Pancreas (tissue), 10 donors: ENCODE measurements around the gene TGFB2. TPM values are rescaled to one million over a fixed set of nuclear protein-coding genes. Genes with fewer than 3 reads are reported as not detected.

ENCODE experiments used
- ATAC-seq, 4 donors: fragments of 200-7000 bp; cut with Tn5 transposase; one replicate each; pipeline versions ENCODE4 v1.8.0 to v1.9.1; 2020; ENCODE audit warnings: mild to moderate bottlenecking in 4 of 4, moderate library complexity in 4 of 4
- DNase-seq, 6 donors: peaks; one replicate each; pipeline ENCODE4 v3.0.0-alpha.2; 2020
- FAIRE-seq: peaks from 2 replicates; lab custom pipeline; 2012; peaks lifted over from hg19 to GRCh38; lab: Jason Lieb, UNC
- H3K27ac ChIP-seq, 4 donors: fragments of 200-600 bp; sonication (generic); 1 replicate in 3 of 4; 2 replicates in 1 of 4; pipeline versions ENCODE4 v1.5.0 to v1.8.0; 2020
- H3K27me3 ChIP-seq, 4 donors: fragments of 200-600 bp; one replicate each; pipeline ENCODE4 v1.8.0; 2021
- H3K36me3 ChIP-seq, 3 donors: fragments of 200-600 bp; sonication (generic) in 1 of 3; one replicate each; pipeline versions ENCODE4 v1.5.0 to v1.8.0; 2020 to 2021
- H3K4me1 ChIP-seq, 3 donors: fragments of 200-600 bp; one replicate each; pipeline ENCODE4 v1.8.0; 2021
- H3K4me3 ChIP-seq, 4 donors: fragments of 200-600 bp; sonication (generic) in 2 of 4; one replicate each; pipeline versions ENCODE4 v1.5.0 to v1.8.0; 2020 to 2021
- H3K9me3 ChIP-seq, 4 donors: fragments of 200-600 bp; one replicate each; pipeline ENCODE4 v1.8.0; 2021
- WGBS, 2 donors: extraction: QIAGEN DNeasy Blood & Tissue Kit; methylation state at CpG; one replicate each; pipeline ENCODE4 v1.1.7; 2013; 5-methylcytosine and 5-hydroxymethylcytosine counted together
- intact Hi-C, 3 donors: fragments of 100-400 bp; cut with DNase I; formaldehyde crosslinking; loops; one replicate each; pipeline versions ENCODE4 v1.11.1 to v1.14.2; 2022
- polyA plus RNA-seq, 2 donors: library from polyadenylated mRNA; stranded (reverse); fragments of 200-250 nt; gene quantifications; one replicate each; pipeline ENCODE4 v1.2.3, GENCODE V29; 2013
- total RNA-seq, 6 donors: library from RNA; stranded (reverse); fragmentation: NEBNext Ultra II Directional in 4 of 6; extraction: Animal tissue kit (Norgen Biotek cat#: 25700) in 4 of 6; gene quantifications; one replicate each; pipeline versions ENCODE4 v1.2.1 to v1.2.4, GENCODE V29; 2021 to 2023
- TF ChIP-seq, protein P1 (sequence below), 4 donors: fragments of 200-600 bp; sonication (generic) in 3 of 4; IDR thresholded peaks; one replicate each; pipeline versions ENCODE4 v1.5.0 to v1.8.0; 2021; ENCODE audit warnings: antibody characterized with exemption in 4 of 4
- donor health status: healthy with polysubstance abuse.
- donor health status: DM: no; HTN: no; CAD: no; lungs with moderate emphysema.
- donor health status: DM: no; HTN: no; CAD: no.
- donor health status: control.
- donor health status: control.
- donor health status: Bipolar disorder and iron deficiency.
- donor health status: DM: yes; HTN: yes; CAD: no.
- donor health status: DM: no; HTN: no; CAD: no.
- donor health status: DM: no; HTN: no; CAD: no.
- donor health status: DM: yes; HTN: yes; CAD: no.

Gene TGFB2
- total and polyA plus RNA-seq, 8 donors: 1.6 to 20.3 (median 2.9) TPM

DNA sequence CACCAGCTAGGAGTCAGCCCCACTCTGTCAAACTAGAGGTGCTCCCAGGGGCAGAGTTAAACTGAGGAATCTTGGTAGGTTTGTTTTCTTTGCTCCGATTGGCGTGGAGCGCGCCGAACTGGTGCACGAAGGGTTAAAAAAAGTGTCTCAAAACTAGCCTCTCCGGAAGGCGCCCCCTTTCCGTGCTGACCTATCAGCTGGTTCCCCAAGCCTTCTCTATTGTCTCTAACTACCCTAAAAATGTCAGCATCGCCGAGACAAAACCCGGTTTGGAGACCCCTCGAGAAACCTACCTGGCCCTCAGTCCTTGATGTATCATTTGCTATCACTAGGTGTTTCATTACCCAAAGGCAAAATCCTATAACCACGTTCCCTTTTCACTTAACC, 2.2 kb downstream of the TGFB2 start:
- DNase-seq (peak in 1 of 6 donors; percentile 33), FAIRE-seq (no peak), ATAC-seq (peak; percentile 5 to 20 (median 12))
- H3K27me3 ChIP-seq: no peaks in the 10 kb centered on the region
- WGBS, 2 donors: 2% methylated on average over 14 of the region's 14 CpGs
- H3K36me3 ChIP-seq: no peaks in the 10 kb centered on the region
- H3K4me1 ChIP-seq: peaks cover 0 to 5% (median 0%) of the 10 kb centered on the region in 3 donors
- intact Hi-C loops: no loop called here
- TF ChIP-seq, protein P1, sequence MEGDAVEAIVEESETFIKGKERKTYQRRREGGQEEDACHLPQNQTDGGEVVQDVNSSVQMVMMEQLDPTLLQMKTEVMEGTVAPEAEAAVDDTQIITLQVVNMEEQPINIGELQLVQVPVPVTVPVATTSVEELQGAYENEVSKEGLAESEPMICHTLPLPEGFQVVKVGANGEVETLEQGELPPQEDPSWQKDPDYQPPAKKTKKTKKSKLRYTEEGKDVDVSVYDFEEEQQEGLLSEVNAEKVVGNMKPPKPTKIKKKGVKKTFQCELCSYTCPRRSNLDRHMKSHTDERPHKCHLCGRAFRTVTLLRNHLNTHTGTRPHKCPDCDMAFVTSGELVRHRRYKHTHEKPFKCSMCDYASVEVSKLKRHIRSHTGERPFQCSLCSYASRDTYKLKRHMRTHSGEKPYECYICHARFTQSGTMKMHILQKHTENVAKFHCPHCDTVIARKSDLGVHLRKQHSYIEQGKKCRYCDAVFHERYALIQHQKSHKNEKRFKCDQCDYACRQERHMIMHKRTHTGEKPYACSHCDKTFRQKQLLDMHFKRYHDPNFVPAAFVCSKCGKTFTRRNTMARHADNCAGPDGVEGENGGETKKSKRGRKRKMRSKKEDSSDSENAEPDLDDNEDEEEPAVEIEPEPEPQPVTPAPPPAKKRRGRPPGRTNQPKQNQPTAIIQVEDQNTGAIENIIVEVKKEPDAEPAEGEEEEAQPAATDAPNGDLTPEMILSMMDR (IDR thresholded peaks at IDR 0.05): no peak
- H3K4me3 ChIP-seq: peak overlapping the region; percentile 49 to 62 (median 54)
- H3K27ac ChIP-seq: peak overlapping the region; percentile 31 to 85 (median 69)
- H3K9me3 ChIP-seq: no peaks in the 10 kb centered on the region

DNA sequence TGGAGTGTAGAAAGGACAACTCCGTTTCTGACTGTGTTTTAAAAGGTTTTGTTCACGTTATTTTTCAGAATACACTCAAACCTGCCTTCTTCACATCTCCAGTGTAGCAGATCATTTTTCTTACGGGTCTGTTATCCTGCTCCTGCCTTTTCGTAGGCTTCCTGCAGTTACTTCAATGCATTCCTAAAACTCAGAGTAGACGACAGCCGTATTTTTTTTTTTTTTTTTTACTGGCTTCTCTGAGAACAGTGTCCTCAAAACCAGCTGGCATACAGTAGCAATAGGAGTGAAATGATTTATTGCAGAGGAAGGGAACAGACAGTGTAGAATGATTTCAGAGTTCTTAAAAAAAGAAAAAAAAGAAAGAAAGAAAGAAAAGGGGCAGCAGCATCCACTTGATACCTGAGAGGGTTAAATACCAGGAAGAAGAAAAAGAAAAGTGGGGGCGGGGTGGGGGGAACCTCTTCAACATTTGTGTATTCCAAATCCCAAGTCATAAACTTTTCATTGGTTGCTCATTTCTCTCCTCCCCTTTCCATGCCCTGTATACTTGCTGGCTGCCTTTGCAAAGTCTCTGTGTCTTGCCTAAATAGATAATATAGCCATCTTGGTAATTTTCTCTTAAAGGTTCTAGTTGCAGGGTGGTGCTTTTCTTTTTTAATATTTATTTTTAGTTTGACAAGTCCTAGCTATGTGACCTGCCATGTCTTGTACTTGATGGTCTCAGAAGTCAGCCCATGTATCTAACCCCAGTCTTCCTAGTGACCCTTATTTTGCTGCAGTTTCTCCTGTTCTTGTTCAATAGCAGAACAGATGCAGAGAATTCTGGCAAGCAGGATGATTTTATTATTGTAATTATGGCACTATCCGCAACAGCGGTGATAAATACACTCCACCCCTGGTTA, 2.8 kb downstream of the TGFB2 start:
- TF ChIP-seq, protein P1 (IDR thresholded peaks at IDR 0.05): no peak
- ATAC-seq (peak in 2 of 4 donors; percentile 11 to 23), DNase-seq (no peak), FAIRE-seq (no peak)
- H3K9me3 ChIP-seq: no peaks in the 10 kb centered on the region
- no peaks in the 10 kb centered on the region for H3K27me3 ChIP-seq
- WGBS, 2 donors: 11 to 12% methylated on average over 9 of the region's 9 CpGs
- H3K27ac ChIP-seq: peak overlapping the region in 3 of 4 donors; percentile 69 to 85 (median 69)
- peaks cover 0 to 5% (median 0%) of the 10 kb centered on the region in 3 donors for H3K4me1 ChIP-seq
- no peaks in the 10 kb centered on the region for H3K36me3 ChIP-seq
- peak overlapping the region; percentile 49 to 62 (median 54) for H3K4me3 ChIP-seq
- intact Hi-C loops: no loop called here

DNA sequence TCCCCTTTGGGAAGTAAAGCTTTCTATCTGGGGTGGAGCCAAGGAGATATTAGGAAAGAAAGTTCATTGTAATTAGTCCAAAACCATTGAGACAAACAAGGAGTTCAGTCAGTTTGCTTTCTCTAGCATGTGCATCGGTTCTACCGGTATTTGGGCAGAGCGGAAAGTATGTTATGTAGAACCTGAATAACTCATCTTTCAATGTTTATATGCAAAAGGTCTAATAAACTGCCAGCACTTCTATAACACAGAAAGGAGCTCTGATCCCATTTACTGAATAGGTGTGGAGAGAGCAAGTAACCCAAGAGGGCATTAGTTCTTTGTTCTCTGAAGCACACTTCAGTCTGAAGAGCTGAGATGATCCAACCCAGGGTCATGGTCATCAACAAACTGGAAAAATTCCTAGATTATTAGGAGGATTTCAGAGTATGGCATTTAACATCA, 3.5 kb downstream of the TGFB2 start:
- intact Hi-C loops: no loop called here
- H3K27ac ChIP-seq: peak overlapping the region in 1 of 4 donors; percentile 85

DNA sequence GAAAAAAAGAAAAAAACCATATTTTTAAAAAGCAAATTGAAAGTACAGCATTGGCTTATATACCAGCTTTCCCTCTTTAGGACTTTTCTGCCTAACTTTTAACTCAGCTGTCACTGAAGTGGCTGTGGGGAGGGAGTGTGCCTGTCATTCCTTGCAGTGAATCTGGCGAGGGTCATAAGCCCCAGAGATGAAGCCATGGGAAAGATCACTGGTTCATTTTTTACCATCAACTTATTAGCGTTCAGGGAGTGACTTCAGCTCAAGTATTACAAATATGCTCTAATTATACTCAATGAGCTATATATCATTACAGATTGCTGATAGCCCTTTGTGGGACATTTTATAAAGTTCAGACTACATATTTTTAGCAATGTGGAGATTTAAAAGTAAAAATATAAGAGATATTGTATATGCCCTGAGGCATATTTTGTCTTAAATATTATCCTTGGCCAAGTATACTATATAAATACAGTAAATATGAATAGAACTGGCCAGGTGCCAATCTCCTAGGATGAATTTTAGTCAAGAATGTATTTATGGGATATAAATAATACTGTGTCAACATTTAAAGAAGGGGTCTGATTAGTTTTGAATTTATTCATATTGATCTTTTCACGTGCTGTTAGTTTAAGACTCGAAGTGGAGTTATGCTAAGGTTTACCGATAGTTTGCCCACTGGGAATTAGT, 4.4 kb downstream of the TGFB2 start:
- Histone ChIP-seq H3K4me3 (peak overlapping the region in 1 of 4 donors; percentile 62), H3K4me1 (peaks cover 0 to 5% (median 0%) of the 10 kb centered on the region in 3 donors), H3K27me3 (no peaks in the 10 kb centered on the region), H3K9me3 (no peaks in the 10 kb centered on the region), H3K27ac (peak overlapping the region in 1 of 4 donors; percentile 85), H3K36me3 (no peaks in the 10 kb centered on the region)
- intact Hi-C loops: no loop called here
- ATAC-seq: no peak
- FAIRE-seq: no peak
- DNase-seq: no peak
- TF ChIP-seq, protein P1 (IDR thresholded peaks at IDR 0.05): no peak
- 35% methylated on average over 5 of the region's 5 CpGs for WGBS, 2 donors

More for the DNA sequence above, 3.5 kb downstream of the TGFB2 start:
- no peaks in the 10 kb centered on the region for H3K27me3 ChIP-seq
- FAIRE-seq: no peak
- no peak for DNase-seq
- TF ChIP-seq, protein P1 (IDR thresholded peaks at IDR 0.05): no peak
- H3K4me3 ChIP-seq: peak overlapping the region in 2 of 4 donors; percentile 6 to 62
- H3K36me3 ChIP-seq: no peaks in the 10 kb centered on the region
- peaks cover 0 to 5% (median 0%) of the 10 kb centered on the region in 3 donors for H3K4me1 ChIP-seq
- 28 to 30% methylated on average over 3 of the region's 3 CpGs for WGBS, 2 donors
- no peaks in the 10 kb centered on the region for H3K9me3 ChIP-seq
- no peak for ATAC-seq
